GM23248 (cell line): ENCODE measurements around the gene COL23A1.

Experiments
- EZH2 ChIP-seq: fragments of 200-600 bp; sonication (generic); IDR thresholded peaks from 2 replicates; pipeline ENCODE4 v1.6.1; 2018; ENCODE audit warnings: antibody characterized with exemption, mild to moderate bottlenecking; ENCODE audit not compliant: insufficient read depth, poor library complexity, severe bottlenecking
- EZH2phosphoT487 ChIP-seq: fragments of 200-600 bp; sonication (generic); IDR thresholded peaks from 2 replicates; pipeline ENCODE4 v1.6.1; 2018; ENCODE audit warnings: antibody characterized with exemption, moderate library complexity, mild to moderate bottlenecking, low read depth; ENCODE audit not compliant: insufficient read depth

GRCh38 chr5:178445534-178445933, 144.7 kb downstream of the COL23A1 start:
- TF ChIP-seq EZH2 (no peak), EZH2phosphoT487 (no peak)
